ENCODE results near the gene BICC1.

DNA sequence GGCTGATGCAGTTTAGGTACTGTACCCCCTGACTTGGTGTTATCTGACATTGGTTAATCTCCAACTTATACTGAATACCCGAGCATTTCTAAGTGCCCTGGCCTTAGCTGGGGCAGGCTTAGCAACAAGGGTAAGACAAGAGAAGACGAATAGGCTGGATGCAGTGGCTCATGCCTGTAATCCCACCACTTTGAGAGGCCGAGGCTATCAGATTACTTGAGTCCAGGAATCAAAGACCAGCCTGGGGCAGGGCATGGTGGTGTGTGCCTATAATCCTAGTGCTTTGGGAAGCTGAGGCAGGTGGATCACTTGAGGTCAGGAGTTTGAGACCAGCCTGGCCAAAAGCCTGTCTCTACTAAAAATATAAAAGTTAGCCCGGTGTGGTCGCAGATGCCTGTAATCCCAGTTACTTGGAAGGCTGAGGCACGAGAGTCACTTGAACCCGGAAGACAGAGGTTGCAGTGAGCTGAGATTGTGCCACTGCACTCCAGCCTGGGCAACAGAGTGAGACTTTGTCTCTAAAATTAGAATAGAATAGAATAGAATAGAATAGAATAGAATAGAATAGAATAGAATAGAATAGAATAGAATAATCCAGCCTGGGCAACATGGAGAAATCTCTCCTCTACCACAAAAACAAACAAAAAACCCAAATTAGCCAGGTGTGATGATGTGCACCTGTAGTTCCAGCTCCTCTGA, 108.9 kb downstream of the BICC1 start:
- TF ChIP-seq, protein P1, sequence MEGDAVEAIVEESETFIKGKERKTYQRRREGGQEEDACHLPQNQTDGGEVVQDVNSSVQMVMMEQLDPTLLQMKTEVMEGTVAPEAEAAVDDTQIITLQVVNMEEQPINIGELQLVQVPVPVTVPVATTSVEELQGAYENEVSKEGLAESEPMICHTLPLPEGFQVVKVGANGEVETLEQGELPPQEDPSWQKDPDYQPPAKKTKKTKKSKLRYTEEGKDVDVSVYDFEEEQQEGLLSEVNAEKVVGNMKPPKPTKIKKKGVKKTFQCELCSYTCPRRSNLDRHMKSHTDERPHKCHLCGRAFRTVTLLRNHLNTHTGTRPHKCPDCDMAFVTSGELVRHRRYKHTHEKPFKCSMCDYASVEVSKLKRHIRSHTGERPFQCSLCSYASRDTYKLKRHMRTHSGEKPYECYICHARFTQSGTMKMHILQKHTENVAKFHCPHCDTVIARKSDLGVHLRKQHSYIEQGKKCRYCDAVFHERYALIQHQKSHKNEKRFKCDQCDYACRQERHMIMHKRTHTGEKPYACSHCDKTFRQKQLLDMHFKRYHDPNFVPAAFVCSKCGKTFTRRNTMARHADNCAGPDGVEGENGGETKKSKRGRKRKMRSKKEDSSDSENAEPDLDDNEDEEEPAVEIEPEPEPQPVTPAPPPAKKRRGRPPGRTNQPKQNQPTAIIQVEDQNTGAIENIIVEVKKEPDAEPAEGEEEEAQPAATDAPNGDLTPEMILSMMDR (IDR thresholded peaks at IDR 0.05; ENCODE audit: insufficient read depth, low read length): no peak
- no peak for TF ChIP-seq POLR2AphosphoS5 (IDR thresholded peaks at IDR 0.05; ENCODE audit: low read depth)

Data from HL-60 (cell line).